Stimulated activated CD8-positive, alpha-beta memory T cell treated with anti-CD3 and anti-CD28 coated beads, Interleukin-12 subunit alpha, Interleukin-12 subunit beta, amount 100 ng/mL, for 4 hours (primary cell): ENCODE data around the gene MIB2.
"Not testable (repeated sequence)": the region's sequence is repeated elsewhere in the genome, so short reads cannot be mapped to it uniquely, and the experiment has no call there.

Experiments
- DNase-seq: peaks from one replicate; pipeline ENCODE4 v3.0.0-alpha.2; 2020; ENCODE audit warnings: low read depth

The MIB2 gene

GRCh38 chr1:1615256-1616044 is at the start of gene MIB2:
Gene MIB2, plus strand, starts transcription at chr1:1615500. Its CDS starts 7,953 bp downstream, at chr1:1623453.
- DNase-seq = peak; percentile 96

DNA sequence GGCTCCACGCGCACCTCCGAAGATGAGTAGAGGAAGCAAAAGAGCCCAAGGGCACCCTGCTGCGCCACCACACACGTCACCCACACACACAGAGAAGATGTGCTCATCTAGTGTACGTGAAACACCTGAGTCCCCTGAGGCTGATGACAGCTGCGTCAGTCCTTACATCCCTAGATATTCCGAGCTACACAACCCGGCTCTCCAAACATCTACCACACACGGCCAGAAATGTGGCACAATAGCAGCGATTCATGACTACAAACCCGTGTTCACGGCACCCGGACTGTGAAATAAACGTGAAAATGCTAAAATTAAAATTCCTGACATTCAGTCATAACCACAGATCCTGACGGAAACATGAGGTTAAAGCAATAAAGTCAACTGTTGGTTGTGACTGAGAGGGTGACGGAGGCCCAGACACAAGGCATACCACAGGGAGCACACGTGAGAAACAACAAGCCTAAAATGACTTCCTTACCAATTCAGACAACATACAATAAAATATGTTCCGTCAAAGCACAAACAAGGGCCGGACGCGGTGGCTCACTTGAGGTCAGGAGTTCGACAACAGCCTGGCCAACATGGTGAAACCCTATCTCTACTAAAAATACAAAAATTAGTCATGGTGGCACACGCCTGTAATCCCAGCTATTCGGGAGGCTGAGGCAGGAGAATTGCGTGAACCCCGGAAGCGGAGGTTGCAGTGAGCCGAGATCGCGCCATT is 48.0 kb upstream of the MIB2 start:
- DNase-seq = no peak

DNA sequence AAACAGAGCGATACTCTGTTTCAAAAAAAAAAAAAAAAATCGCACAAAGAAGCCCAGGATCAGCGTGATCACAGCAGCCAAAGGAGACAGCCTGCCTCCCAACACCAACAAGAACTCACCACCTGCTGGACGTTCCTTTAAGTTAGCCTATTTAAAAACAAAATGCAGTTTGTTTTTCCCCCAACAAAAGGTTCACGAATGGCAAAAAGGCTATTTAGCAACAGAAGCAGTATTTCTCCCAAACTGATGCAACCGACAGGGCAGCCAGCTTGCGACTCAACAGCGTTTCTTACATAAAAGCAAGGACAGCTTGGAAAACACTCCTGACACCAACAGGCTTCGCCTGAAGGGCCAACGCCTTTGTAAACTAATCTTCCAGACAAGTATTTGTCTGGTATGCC is 47.4 kb upstream of the MIB2 start:
- no peak for DNase-seq

- DNase-seq = no peak
Observed at GRCh38 chr1:1569341-1569740, 46.0 kb upstream of the MIB2 start.

DNA sequence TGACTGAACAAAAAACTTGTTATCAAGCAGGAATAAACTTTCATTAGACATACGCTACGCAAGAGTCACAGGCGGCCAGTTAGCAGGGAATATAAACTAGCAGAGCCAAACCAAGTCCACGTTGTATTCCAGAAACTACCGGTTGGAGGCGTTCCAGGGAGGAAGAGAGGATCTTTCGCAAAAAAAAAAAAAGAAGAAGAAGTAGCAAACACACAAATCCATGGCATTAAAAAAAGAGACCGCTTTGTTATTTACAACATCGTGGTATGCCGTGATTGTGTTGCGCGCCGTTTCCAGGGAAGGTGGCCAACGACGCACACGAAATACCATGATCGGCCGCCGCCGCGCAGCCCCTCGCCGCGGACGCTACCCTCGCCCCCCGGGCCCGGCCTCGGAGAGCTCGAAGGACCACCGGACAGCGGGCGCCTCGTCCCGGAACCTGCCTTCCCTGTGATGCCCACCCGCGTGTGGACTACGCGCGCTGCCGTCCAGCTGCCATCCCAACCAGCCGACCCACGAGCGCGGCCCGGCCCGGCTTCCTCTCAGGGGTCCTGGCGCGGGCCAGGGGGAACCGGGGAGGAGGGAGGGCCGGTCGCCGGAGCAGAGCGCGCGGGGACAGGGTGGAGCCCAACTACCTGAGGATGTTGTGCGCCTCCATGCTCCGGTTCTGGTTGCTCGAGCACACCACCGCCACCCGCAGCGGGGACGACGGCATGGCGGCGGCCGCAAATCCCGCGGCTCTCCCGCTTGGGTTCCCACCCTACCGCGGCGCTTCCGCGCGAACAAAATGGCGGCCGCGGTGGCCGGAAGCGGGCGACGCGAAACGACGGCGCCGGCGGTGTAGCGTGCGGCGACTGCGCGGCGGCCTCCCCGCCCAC is 41.2 kb upstream of the MIB2 start:
- DNase-seq = no peak

DNA sequence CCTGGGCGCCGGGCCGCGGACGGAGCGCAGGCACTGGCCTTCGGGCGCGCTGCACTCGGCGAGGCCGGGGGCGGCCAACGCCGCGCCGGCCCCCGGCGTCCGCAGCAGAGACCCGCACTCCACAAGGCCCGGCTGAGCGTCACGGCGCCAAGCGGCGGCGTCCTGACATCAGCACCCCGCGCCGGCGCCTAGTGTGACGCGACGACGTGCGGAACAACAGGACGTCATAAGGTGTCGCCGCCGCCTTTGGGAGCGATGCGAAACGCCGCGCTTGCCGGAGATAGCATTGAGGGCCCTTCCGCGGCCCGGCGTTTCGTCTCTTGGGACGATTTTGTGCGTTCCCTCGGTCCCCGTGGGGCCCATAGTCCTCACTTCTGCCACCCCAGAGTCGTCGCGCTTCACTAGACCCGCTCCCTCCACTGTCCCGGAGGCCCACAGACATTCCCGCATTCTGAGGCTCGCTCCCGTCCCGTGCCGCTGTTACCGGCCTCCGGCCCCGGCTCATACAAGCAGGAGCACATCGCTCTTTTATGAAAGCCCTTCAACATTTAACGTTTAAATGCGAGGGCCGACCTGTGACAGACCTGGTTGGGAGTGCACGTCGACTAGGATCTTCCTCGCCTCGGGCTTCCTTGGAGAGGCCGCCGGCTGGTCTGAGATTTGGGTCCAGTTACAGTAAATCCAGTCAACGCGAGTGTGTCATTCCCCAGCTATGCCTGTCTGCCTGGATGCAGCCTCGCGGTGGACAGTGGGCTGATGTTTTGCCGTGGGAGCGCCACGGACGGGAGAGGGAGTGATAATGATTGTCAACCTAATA is 40.4 kb upstream of the MIB2 start, which contains the start of gene SSU72:
Gene SSU72 (minus strand): TSS at position 143 of the 817 bp plus-strand sequence. CDS start 306 bp downstream, outside the sequence.
- peak; percentile 89 for DNase-seq

GRCh38 chr1:1577367-1578011 is 37.8 kb upstream of the MIB2 start:
- no peak for DNase-seq

- no peak for DNase-seq
Observed at GRCh38 chr1:1578371-1578940, 36.8 kb upstream of the MIB2 start.

DNA sequence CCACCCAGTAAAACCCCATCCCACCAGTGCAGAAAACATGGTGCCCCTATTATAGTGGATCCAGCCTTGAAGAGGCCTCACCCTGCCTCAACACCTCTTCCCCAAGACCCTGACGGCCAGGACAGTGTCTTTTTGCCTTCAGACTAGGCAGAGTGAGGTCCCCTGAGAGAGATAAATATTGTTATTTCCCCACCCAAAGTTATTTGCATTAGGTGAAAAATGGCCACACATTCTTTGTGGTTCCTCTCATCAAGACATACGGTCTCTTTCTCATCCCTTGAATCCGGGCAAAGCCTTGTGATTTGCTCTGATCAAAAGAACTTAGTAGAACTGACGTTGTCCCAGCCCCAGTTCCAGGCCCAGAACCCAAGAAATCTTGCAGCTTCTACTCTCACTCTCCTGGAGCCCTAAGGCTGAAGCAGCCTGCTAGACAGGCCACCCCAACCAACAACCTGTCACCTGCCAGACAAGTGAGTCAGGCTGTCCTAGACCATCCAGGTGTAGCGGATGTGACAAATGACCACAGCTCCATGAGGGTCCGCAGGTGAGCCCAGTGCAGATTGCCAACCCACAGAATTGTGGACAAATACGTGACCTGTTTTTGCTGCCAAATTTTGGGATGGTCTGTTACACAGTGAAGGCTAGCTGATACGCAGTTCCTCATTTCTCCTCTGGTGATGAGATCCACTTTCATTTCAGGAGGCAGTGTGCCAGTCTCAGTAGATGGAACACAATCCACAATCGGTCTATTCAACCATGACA is 32.5 kb upstream of the MIB2 start:
- no peak for DNase-seq

DNA sequence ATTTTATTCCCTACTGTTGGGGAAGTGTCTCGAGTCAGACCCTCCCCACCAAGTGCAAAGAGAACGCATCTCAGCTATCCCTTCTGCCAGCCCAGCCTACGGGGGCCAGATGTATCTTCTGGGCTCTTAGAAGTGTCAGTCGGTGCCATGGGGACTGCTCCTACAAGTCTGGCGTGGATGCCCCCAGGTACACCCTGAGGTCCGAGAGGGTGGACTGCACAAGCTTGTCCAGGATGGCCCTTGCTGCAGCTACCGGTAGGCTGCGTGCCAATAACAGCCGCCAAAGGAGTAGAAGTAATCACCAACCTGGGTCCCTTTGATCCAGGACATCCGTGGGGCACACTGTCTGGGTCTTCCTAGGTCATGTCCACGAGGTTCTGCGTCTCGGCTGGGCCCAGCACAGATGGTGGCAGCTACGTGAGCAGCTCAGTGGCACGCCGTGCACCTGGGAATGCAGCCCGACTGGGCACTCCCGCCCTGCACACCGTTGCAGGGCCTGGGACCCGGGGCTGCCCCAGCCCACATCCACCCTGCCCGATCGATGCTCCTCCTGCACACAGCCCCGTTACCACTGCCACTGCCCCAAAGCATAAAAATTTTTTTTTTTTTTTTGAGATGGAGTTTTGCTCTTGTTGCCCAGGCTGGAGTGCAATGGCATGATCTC is 31.8 kb upstream of the MIB2 start:
- DNase-seq = no peak

GRCh38 chr1:1591452-1591851 is 23.8 kb upstream of the MIB2 start:
- no peak for DNase-seq

DNA sequence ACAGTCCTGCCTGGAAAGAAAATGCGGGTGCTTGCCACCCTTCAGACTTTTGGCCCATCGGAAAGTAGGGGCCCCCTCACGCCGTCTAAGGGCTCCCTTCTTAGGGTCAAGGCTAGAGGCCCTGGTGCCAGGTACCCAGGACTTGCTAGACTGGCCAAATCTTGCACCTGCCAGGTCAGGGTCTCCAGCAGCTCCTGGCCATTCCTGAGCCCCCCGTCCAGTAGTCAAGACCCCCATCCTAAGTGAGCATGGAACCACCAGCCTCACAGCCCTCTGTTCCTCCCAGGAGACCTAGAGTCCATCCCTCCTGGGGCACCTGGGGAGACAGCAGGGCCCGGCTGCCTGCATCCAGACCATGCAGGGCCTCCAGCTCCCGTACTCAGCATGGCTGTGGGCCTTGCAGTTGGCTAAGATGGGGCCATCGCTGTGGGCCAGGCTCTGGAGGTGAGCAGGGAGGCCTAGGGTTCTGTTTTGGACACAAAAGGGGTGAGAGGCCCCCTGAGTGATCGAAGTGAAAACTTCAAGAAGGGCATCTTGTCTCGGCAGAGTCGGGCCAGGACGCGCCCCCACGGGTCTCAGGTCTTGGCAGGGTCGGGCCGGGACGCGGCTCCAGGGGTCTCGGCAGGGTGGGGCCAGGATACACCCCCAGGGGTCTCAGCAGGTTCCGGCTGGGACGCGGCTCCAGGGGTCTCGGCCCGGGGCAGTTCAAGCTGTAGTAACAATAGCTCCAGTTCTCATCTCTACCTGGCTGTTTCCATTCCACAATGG is 21.3 kb upstream of the MIB2 start:
- DNase-seq = no peak

DNA sequence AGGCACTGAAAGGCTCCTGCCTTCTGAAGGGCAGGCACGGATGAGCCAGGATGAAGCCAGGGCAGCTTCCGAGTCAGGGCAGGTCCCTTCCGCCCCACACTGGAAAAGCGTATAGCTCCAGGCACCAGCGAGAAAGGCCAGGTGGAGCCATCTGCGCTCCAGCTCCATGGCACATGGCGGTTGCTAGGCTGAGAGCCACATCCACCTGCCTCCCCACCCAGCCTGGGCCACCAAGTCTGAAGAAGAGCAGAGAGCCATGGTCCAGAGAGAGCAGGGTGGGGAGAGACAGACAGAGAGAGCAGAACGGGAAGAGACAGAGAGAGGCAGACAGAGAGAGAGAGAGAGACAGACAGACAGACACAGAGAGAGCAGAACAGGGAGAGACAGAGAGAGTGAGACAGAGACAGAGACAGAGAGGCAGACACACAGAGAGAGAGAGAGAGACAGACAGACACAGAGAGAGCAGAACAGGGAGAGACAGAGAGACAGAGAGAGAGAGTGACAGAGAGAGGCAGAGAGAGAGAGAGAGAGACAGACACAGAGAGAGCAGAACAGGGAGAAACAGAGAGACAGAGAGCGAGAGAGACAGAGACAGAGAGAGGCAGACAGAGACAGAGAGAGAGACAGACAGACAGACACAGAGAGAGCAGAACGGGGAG is 20.6 kb upstream of the MIB2 start:
- DNase-seq = no peak

DNA sequence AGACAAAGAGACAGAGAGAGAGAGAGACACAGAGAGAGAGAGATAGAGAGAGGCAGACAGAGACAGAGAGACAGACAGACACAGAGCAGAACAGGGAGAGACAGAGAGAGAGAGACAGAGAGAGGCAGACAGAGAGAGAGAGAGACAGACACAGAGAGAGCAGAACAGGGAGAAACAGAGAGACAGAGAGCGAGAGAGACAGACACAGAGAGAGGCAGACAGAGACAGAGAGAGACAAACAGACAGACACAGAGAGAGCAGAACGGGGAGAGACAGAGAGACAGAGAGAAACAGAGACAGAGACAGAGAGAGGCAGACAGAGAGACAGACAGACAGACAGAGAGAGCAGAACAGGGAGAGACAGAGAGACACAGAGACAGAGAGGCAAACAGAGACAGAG is 20.0 kb upstream of the MIB2 start:
- not testable (repeated sequence) for DNase-seq

DNA sequence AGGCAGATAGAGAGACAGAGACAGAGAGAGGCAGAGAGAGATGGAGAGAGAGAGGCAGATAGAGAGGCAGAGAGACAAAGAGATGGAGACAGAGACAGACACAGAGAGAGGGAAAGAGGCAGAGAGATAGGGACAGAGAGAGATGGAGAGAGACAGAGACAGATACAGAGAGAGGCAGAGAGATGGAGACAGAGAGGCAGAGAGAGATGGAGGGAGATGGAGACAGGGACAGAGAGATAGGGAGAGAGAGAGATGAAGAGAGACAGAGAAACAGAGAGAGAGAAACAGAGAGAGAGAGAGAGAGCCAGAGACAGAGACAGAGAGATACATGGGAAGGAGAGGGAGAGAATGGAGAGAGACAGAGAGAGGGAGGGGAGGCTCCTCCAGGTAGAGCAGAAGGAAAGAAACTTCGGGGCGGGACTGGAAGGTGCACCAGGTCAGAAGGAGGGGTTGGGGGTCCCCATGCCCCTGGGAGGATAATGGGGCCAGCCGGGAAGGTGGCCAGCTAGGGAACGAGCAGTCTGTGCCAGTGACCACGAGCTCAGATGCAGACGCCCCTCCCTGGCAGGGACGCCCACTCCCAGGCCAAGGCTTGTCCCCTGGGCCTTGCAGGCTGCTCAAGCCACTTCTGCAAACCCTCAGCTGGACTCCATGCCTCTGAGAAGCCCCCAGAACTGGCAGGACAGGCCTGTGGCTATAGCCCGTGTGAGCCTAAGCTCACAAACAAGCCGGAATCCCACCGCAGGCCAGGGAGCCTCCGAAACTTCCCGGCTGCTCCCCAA is 18.6 kb upstream of the MIB2 start:
- no peak for DNase-seq

- DNase-seq = no peak
Observed at GRCh38 chr1:1597275-1597930, 17.9 kb upstream of the MIB2 start.
